PC-9 (cell line): ENCODE data around the gene VPS36. TPM values are rescaled to one million over a fixed set of nuclear protein-coding genes. Genes with fewer than 3 reads are reported as not detected.

ENCODE experiments used
- BruUV-seq: library from RNA; stranded (reverse); fragments of 400-500 nt; replicated peaks from 2 replicates; lab custom pipeline; 2021; lab: Mats Ljungman, UMichigan
- CTCF ChIA-PET: fragments of 300-600 bp; sonication (Branson Sonifier 250); formaldehyde crosslinking; loops from one replicate; lab custom pipeline; 2022; ENCODE audit warnings: antibody characterized with exemption; lab: Charles Lee
- POLR2A ChIA-PET: fragments of 300-600 bp; sonication (Branson Sonifier 250); formaldehyde crosslinking; loops from one replicate; lab custom pipeline; 2022; ENCODE audit warnings: antibody characterized with exemption; ENCODE audit not compliant: unreplicated experiment; lab: Charles Lee
- DNase-seq, 2 experiments: peaks; one replicate each; pipeline versions ENCODE4 v3.0.0 to v3.0.0-alpha.2; 2015 to 2022; ENCODE audit warnings: mixed read lengths in 1 of 2
- H2AFZ ChIP-seq: fragments of 200-600 bp; sonication (generic); 2 replicates; pipeline ENCODE4 v1.8.1; 2017; ENCODE audit warnings: antibody characterized with exemption
- H3F3A ChIP-seq: fragments of 200-600 bp; sonication (generic); 2 replicates; pipeline ENCODE4 v1.8.1; 2017; ENCODE audit warnings: antibody characterized with exemption, mild to moderate bottlenecking, low read depth; ENCODE audit not compliant: insufficient read depth
- H3K27ac ChIP-seq: fragments of 200-600 bp; sonication (generic); 2 replicates; pipeline ENCODE4 v1.6.1; 2016; ENCODE audit warnings: mixed run types
- H3K27me3 ChIP-seq: fragments of 200-600 bp; sonication (generic); 2 replicates; pipeline ENCODE4 v1.6.1; 2016; ENCODE audit warnings: low read depth, mixed run types; ENCODE audit not compliant: insufficient read depth
- H3K36me3 ChIP-seq: fragments of 200-600 bp; sonication (generic); 2 replicates; pipeline ENCODE4 v1.6.1; 2016; ENCODE audit warnings: low read depth, mixed run types
- H3K4me1 ChIP-seq: fragments of 200-600 bp; sonication (generic); replicated peaks from 2 replicates; pipeline ENCODE4 v1.6.1; 2016; ENCODE audit warnings: mixed run types; ENCODE audit not compliant: insufficient read depth
- H3K4me2 ChIP-seq: fragments of 200-600 bp; sonication (generic); 2 replicates; pipeline ENCODE4 v1.6.1; 2017; ENCODE audit warnings: mixed run types
- H3K4me3 ChIP-seq: fragments of 200-600 bp; sonication (generic); 2 replicates; pipeline ENCODE4 v1.6.1; 2016; ENCODE audit warnings: mixed run types
- H3K79me2 ChIP-seq: fragments of 200-600 bp; sonication (generic); 2 replicates; pipeline ENCODE4 v1.6.1; 2017; ENCODE audit warnings: low read depth, mixed run types
- H3K9me2 ChIP-seq: fragments of 200-600 bp; sonication (generic); 2 replicates; pipeline ENCODE4 v1.8.1; 2017; ENCODE audit warnings: mild to moderate bottlenecking; ENCODE audit not compliant: insufficient read depth
- H3K9me3 ChIP-seq: fragments of 200-600 bp; sonication (generic); 2 replicates; pipeline ENCODE4 v1.8.1; 2016; ENCODE audit warnings: low read depth; ENCODE audit not compliant: insufficient read depth
- H4K20me1 ChIP-seq: fragments of 200-600 bp; sonication (generic); 2 replicates; pipeline ENCODE4 v1.8.1; 2017; ENCODE audit not compliant: insufficient read depth
- CTCF ChIP-seq: fragments of 200-600 bp; sonication (generic); conservative IDR thresholded peaks from 2 replicates; pipeline ENCODE4 v1.6.1; 2017; ENCODE audit warnings: mixed run types, antibody characterized with exemption, mild to moderate bottlenecking, moderate library complexity
- EZH2 ChIP-seq: fragments of 200-600 bp; sonication (generic); IDR thresholded peaks from 2 replicates; pipeline ENCODE4 v1.8.0; 2017; ENCODE audit warnings: antibody characterized with exemption, low read depth
- intact Hi-C: fragments of 100-400 bp; cut with micrococcal nuclease; formaldehyde crosslinking; loops from one replicate; pipeline ENCODE4 v1.10.0; 2022; ENCODE audit not compliant: unreplicated experiment
- total RNA-seq: library from RNA; stranded (reverse); gene quantifications from 2 replicates; pipeline ENCODE4 v1.2.3, GENCODE V29; 2021

VPS36 gene
- total RNA-seq, 1 experiment from 2014 or later: 31.6 TPM

GRCh38 chr13:52394586-52394985 lies 55.8 kb downstream of the VPS36 start:
- no peak for TF ChIP-seq CTCF
- no peak for TF ChIP-seq EZH2
- Histone ChIP-seq H3K36me3 (no peaks in the 10 kb centered on the region), H3K9me3 (no peaks in the 10 kb centered on the region), H3K27ac (no peak overlapping the region), H2AFZ (no peak overlapping the region), H3K27me3 (no peaks in the 10 kb centered on the region), H4K20me1 (no peaks in the 10 kb centered on the region), H3K9me2 (no peaks in the 10 kb centered on the region), H3F3A (no peaks in the 10 kb centered on the region), H3K4me1 (no peaks in the 10 kb centered on the region), H3K4me2 (no peak overlapping the region), H3K79me2 (no peaks in the 10 kb centered on the region), H3K4me3 (no peak overlapping the region)
- ChIA-PET CTCF (no interaction called here), POLR2A (no interaction called here)
- intact Hi-C loops: no loop called here
- BruUV-seq: no TSS peak
- DNase-seq: no peak

GRCh38 chr13:52393572-52394357 lies 56.7 kb downstream of the VPS36 start:
- Histone ChIP-seq H3K27me3 (no peaks in the 10 kb centered on the region), H3K4me3 (no peak overlapping the region), H3K9me3 (no peaks in the 10 kb centered on the region), H3F3A (no peaks in the 10 kb centered on the region), H3K79me2 (no peaks in the 10 kb centered on the region), H4K20me1 (no peaks in the 10 kb centered on the region), H2AFZ (no peak overlapping the region), H3K27ac (no peak overlapping the region), H3K4me2 (no peak overlapping the region), H3K36me3 (no peaks in the 10 kb centered on the region), H3K4me1 (no peaks in the 10 kb centered on the region), H3K9me2 (no peaks in the 10 kb centered on the region)
- no peak for DNase-seq
- ChIA-PET POLR2A (no interaction called here), CTCF (interaction anchor here (0.7 kb wide), 1 partner anchor 11 kb away, joined by 3 read pairs; no protein-coding TSS in a partner anchor)
- BruUV-seq: no TSS peak
- intact Hi-C loops: no loop called here
- no peak for TF ChIP-seq CTCF
- TF ChIP-seq EZH2: no peak

GRCh38 chr13:52387721-52388120 lies 62.7 kb downstream of the VPS36 start:
- no peaks in the 10 kb centered on the region for H3K9me2 ChIP-seq
- H3K27ac ChIP-seq: no peak overlapping the region
- ChIA-PET POLR2A (no interaction called here), CTCF (no interaction called here)
- H3K9me3 ChIP-seq: no peaks in the 10 kb centered on the region
- no peaks in the 10 kb centered on the region for H4K20me1 ChIP-seq
- BruUV-seq: no TSS peak
- intact Hi-C loops: no loop called here
- no peak overlapping the region for H2AFZ ChIP-seq
- no peaks in the 10 kb centered on the region for H3K27me3 ChIP-seq
- no peaks in the 10 kb centered on the region for H3K4me1 ChIP-seq
- H3K4me2 ChIP-seq: no peak overlapping the region
- no peaks in the 10 kb centered on the region for H3K79me2 ChIP-seq
- H3F3A ChIP-seq: no peaks in the 10 kb centered on the region
- H3K36me3 ChIP-seq: no peaks in the 10 kb centered on the region
- TF ChIP-seq EZH2 (no peak), CTCF (no peak)
- DNase-seq: no peak
- no peak overlapping the region for H3K4me3 ChIP-seq
